B cell (primary cell): ENCODE results near the gene DCTN3.

ENCODE experiments used
- EZH2 ChIP-seq: IDR thresholded peaks from 2 replicates; pipeline ENCODE4 v1.6.1; 2012; ENCODE audit warnings: borderline replicate concordance, low read depth, mild to moderate bottlenecking, moderate library complexity, low read length; ENCODE audit not compliant: insufficient read depth, poor library complexity, severe bottlenecking
- TF ChIP-seq, protein P1 (sequence below): fragments of 200-600 bp; IDR thresholded peaks from one replicate; pipeline ENCODE4 v1.8.0; 2022; ENCODE audit warnings: antibody characterized with exemption, mild to moderate bottlenecking

DNA sequence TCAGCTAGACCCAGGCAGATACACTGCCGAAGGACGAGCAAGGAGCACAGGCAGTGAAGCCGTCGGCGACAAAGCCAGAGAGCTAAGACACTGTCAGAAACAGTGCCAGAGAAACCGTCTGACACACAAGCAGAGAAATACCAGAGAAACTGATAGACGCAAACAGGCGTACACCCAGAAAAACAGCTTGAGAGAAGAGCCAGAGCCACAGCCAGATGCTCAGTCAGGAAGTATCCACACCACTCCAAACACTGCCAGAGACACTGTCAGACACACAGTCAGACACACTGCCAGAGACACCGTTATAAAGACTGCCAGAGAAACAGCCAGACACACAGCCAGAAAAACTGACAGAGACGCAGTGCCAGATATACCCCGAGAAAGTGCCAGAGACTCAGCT, 49.9 kb downstream of the DCTN3 start:
- TF ChIP-seq, protein P1, sequence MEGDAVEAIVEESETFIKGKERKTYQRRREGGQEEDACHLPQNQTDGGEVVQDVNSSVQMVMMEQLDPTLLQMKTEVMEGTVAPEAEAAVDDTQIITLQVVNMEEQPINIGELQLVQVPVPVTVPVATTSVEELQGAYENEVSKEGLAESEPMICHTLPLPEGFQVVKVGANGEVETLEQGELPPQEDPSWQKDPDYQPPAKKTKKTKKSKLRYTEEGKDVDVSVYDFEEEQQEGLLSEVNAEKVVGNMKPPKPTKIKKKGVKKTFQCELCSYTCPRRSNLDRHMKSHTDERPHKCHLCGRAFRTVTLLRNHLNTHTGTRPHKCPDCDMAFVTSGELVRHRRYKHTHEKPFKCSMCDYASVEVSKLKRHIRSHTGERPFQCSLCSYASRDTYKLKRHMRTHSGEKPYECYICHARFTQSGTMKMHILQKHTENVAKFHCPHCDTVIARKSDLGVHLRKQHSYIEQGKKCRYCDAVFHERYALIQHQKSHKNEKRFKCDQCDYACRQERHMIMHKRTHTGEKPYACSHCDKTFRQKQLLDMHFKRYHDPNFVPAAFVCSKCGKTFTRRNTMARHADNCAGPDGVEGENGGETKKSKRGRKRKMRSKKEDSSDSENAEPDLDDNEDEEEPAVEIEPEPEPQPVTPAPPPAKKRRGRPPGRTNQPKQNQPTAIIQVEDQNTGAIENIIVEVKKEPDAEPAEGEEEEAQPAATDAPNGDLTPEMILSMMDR: no peak
- TF ChIP-seq EZH2: no peak
